ENCODE measurements around the gene NBPF6.
"Not testable (repeated sequence)": the region's sequence is repeated elsewhere in the genome, so short reads cannot be mapped to it uniquely, and the experiment has no call there.

Gene NBPF6

GRCh38 chr1:108502138-108502537, 52.0 kb downstream of the NBPF6 start:
- no peak for DNase-seq

DNA sequence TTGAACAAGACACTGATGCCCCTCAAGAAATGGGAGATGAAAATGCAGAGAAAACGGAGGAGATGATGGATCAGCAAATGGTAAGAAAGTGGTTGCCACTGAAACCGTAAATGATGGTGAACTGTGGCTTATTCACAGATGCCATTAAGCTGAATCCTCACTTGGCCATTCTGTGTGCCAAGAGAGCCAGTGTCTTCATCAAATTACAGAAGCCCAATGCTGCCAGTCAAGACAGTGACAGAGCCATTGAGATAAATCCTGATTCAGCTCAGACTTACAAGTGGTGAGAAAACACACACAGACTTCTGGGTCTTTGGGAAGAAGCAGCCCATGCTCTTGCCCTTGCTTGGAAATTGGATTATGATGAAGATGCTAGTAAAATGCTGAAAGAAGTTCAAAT, 52.5 kb downstream of the NBPF6 start:
- no peak for DNase-seq

GRCh38 chr1:108503062-108503733, 53.1 kb downstream of the NBPF6 start:
- DNase-seq, result no peak

GRCh38 chr1:108504447-108504846, 54.3 kb downstream of the NBPF6 start:
- DNase-seq, result no peak

DNA sequence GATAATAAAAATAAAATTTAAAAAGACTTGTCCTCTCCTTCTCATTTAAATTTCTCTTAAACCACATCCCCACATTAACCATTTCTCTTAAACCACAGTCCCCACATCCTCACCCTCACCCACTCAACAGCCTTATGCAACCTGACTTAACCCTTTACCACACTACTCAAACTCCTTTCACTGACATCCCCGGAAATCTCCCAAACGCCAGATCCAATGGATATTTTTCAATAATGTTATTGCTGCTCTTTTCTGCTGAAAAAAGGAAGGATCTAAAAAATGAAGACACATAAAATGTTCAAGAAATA, 55.6 kb downstream of the NBPF6 start:
- DNase-seq, result peak; percentile 45

DNA sequence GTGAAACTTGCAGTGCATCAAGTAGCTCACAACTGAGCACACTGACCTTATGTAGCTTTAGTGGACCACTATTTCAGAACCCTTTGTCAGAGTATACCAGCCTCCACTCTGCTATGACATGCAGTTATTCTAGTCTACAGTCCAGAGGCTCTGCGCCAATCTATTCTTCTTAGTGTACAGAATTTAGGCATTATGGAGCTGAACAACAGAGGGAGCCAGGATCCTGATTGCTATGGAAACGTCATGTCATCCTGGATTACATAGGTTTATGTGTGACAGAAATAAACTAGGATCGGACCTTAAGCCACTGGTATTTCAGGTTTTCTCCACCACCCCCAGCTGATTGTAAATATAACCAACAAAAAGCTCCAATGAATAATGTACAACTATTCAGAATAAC, 61.6 kb downstream of the NBPF6 start:
- DNase-seq, result no peak

- peak; percentile 64 for DNase-seq
These were observed 62.3 kb downstream of the NBPF6 start for GRCh38 chr1:108512239-108513043.

- no peak for DNase-seq
These were observed 62.9 kb downstream of the NBPF6 start for GRCh38 chr1:108513044-108513415.

DNA sequence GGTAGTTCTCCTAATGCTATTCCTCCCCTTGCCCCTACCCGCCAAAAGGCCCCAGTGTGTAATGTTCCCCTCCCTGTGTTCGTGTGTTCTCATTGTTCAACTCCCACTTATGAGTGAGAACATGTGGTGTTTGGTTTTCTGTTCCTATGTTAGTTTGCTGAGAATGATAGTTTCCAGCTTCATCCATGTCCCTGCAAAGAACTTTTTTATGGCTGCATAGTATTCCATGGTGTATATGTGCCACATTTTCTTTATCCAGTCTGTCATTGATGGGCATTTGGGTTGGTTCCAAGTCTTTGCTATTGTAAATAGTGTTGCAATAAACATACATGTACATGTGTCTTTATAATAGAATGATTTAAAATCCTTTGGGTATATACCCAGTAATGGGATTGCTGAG, 63.8 kb downstream of the NBPF6 start:
- not testable (repeated sequence) for DNase-seq

GRCh38 chr1:108517301-108517897, 67.3 kb downstream of the NBPF6 start:
- not testable (repeated sequence) for DNase-seq
